GM18507 (cell line): ENCODE measurements around the gene ACAA1.
"Not testable (repeated sequence)": the region's sequence is repeated elsewhere in the genome, so short reads cannot be mapped to it uniquely, and the experiment has no call there.

Experiments
- DNase-seq: peaks from one replicate; pipeline ENCODE4 v3.0.0; 2011; ENCODE audit warnings: low read depth; ENCODE audit not compliant: insufficient read length; ENCODE audit errors: extremely low spot score
- FAIRE-seq: peaks from 2 replicates; lab custom pipeline; 2011; peaks lifted over from hg19 to GRCh38; lab: Jason Lieb, UNC

The ACAA1 gene

DNA sequence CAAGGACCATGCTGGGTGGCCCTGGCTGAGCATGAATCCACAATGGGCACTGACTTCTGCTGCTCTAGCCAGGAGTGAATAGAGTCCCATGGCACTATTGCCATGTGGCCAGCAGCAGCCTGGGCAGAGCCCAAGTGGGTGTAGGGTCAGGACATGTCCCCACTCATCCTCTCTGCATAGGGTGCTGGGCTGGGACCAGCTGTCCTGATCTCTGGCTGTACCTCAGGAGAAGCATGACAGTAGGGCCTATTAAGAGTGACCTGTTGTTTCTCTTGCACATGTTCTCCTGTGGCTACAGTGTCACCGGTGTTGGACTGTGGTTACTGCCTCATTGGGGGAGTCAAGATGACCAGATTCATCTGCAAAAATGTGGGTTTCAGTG, 51.0 kb downstream of the ACAA1 start:
- FAIRE-seq: no peak
- no peak for DNase-seq

DNA sequence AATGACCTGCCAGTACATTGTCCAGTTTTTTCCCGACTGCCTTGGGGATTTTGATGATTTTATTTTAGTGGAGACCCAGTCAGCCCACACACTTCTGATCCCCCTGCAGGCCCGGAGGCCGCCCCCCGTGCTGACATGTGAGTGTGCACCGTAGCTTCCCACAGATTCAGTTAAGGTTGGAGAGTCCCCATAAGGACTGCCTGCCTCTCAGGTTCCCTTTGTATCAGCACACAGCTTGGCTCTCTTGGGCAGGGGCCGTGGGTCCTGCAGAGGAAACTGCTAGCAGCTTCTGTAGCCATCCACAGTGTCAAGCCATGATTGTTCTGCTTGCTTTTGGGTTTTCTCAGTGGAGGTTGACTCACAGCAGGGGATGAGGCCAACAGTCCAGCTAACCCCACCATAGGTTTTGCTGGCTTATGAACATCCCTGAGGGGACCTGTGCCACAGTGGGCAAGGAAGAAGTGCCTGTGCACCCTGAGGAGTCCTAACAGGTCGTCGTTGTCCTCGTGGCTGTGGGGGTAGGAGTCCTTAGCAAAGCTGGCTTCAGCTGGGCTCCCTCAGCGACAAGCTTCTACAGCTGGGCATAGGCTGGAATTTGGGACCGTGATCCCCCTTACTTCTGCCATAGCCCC, 51.5 kb downstream of the ACAA1 start:
- DNase-seq: no peak
- no peak for FAIRE-seq

DNA sequence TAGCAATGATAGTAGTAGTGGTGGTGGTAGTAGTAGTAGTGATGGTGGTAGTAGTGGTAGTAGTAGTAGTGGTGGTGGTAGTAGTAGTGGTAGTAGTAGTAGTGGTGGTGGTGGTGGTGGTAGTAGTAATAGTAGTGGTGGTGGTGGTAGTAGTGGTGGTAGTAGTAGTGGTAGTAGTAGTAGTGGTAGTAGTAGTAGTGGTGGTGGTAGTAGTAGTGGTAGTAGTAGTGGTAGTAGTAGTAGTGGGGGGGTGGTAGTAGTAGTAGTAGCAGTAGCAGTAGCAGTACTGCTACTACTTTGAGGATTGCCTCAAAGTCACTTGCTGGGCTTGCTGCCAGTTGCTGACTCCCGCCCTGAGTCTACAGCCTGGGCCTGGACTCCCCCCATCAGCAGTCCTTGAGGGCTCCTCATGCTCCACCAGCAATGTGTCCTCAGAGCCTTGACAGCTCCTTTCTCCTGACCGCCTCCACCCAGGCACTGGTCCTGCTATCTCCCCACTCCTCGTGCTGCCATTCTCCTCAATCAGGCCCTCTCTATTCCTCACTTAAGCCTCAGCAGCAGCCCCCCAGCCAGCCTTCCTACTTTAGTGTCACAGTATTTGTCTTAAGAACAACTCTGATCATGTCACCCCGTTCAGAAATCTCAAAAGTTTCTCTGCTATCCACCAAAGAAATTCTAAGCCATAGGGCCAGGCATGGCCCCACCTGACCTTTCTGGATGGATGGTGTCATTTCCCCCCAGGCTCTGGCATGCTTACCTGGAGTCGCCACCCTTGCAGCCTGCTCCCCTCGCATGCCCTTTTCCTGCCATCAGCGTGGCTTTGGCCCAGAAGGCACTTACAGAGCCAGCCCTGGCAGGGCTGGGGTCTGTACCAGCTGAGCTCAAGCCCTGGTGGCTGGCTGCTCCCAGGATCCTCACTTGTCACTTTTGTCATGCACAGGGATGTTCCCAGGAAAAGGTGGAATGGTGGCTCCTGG, 52.3 kb downstream of the ACAA1 start:
- DNase-seq (no peak), FAIRE-seq (no peak)

DNA sequence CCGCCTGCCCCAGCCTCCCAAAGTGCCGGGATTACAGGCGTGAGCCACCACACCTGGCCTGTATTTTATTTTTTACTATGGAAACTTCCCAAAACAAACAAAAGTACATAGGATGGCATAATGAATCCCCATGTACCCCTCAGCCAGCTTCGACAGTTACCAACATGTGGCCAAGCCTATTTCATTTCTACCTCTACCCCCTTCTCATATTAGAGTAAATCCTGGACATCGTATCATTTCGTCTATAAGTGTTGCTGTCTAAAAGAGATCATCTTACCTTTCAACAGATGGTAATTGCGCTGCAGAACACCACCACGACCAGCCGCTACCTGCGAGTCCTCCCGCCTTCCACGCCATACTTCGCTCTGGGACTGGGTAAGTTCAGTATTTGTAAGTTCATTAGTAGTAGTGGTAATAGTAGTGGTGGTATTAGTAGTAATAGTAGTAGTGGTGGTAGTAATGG, 53.0 kb downstream of the ACAA1 start:
- FAIRE-seq (no peak), DNase-seq (no peak)

DNA sequence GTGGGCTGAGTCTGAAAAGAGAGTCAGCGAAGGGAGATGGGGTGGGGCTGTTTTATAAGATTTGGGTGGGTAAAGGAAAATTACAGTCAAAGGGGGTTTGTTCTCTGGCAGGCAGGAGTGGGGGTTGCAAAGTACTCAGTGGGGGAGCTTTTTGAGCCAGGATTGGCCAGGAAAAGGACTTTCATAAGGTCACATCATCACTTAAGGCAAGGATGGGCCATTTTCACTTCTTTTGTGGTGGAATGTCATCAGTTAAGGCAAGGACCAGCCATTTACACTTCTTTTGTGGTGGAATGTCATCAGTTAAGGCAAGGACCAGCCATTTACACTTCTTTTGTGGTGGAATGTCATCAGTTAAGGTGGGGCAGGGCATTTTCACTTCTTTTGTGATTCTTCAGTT, 53.7 kb downstream of the ACAA1 start:
- FAIRE-seq, DNase-seq: not testable (repeated sequence)

DNA sequence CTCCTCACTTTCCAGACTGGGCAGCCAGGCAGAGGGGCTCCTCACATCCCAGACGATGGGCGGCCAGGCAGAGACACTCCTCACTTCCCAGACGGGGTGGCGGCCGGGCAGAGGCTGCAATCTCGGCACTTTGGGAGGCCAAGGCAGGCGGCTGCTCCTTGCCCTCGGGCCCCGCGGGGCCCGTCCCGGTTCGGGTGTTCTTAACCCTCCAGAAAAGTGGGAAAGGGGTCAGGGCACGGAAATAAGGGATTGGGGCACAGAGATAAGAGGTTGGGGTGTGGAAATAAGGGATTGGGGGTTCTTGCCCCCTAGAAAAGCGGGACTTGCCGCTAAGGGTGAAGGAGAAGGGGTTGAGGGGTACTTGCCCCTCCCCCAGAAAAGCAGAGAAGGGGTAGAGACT, 54.6 kb downstream of the ACAA1 start:
- not testable (repeated sequence) for FAIRE-seq

DNA sequence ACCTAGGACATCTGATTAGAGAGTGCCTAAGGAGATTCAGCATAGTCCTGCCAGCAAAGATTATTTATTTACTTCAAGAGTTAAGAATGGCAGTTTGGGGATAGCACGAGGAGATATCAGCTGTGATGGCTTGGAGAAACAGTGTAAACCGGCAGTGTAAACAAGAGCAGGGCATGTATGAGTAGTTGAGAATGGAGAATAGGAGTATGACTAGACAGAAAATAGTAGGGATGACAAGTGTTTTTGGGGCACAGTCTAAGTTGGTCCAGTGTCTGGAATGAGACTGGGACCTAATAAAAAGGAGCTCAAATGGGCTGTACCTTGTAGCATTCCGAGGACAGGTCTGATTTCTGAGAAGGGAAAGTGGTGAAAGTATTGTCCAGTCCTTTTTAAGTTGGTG, 59.9 kb downstream of the ACAA1 start:
- not testable (repeated sequence) for FAIRE-seq, DNase-seq

More for the DNA sequence above, 54.6 kb downstream of the ACAA1 start:
- DNase-seq: not testable (repeated sequence)
